CD1c-positive myeloid dendritic cell (primary cell): ENCODE results near the gene RGS12.

Experiments used
- DNase-seq: peaks from one replicate; pipeline ENCODE4 v3.0.0-alpha.2; 2016; ENCODE audit errors: extremely low spot score

The RGS12 gene

GRCh38 chr4:3280466-3280865 lies 12.4 kb upstream of the RGS12 start:
- no peak for DNase-seq

- no peak for DNase-seq
Observed at GRCh38 chr4:3283483-3283882, 9.3 kb upstream of the RGS12 start.

- DNase-seq: no peak
Observed at GRCh38 chr4:3283916-3284315, 8.9 kb upstream of the RGS12 start.

- DNase-seq: no peak
Observed at GRCh38 chr4:3284734-3285557, 7.9 kb upstream of the RGS12 start.

- peak; percentile 93 for DNase-seq
Observed at GRCh38 chr4:3285558-3286334, 7.1 kb upstream of the RGS12 start.

- no peak for DNase-seq
Observed at GRCh38 chr4:3286335-3287175, 6.3 kb upstream of the RGS12 start.

- no peak for DNase-seq
Observed at GRCh38 chr4:3287271-3287971, 5.4 kb upstream of the RGS12 start.

GRCh38 chr4:3287972-3288570 lies 4.8 kb upstream of the RGS12 start:
- no peak for DNase-seq

- DNase-seq: no peak
Observed at GRCh38 chr4:3288571-3289094, 4.2 kb upstream of the RGS12 start.

- no peak for DNase-seq
Observed at GRCh38 chr4:3290476-3290875, 2.3 kb upstream of the RGS12 start.

- DNase-seq: no peak
Observed at GRCh38 chr4:3290889-3291321, 1.9 kb upstream of the RGS12 start.

- no peak for DNase-seq
Observed at GRCh38 chr4:3291411-3291968, 1.3 kb upstream of the RGS12 start.

- peak; percentile 68 for DNase-seq
Observed at GRCh38 chr4:3291969-3292570, 751 bp upstream of the RGS12 start.

- DNase-seq: no peak
Observed at GRCh38 chr4:3293401-3294391, 875 bp downstream of the RGS12 start.

GRCh38 chr4:3294401-3295241 lies 1.8 kb downstream of the RGS12 start:
- DNase-seq: no peak

- DNase-seq: no peak
Observed at GRCh38 chr4:3295837-3296624, 3.2 kb downstream of the RGS12 start.

GRCh38 chr4:3296651-3297050 lies 3.8 kb downstream of the RGS12 start:
- no peak for DNase-seq
